IMR-90 (cell line): Measurements from ENCODE around the gene KAZN.

Experiments used
- CEBPB ChIP-seq: IDR thresholded peaks from 2 replicates; pipeline ENCODE4 v1.6.1; 2012; ENCODE audit warnings: low read depth, low read length, improper control_type of control experiment
- CHD1 ChIP-seq: IDR thresholded peaks from 2 replicates; pipeline ENCODE4 v1.6.1; 2012; ENCODE audit warnings: low read depth, low read length, improper control_type of control experiment
- MAFK ChIP-seq: IDR thresholded peaks from 2 replicates; pipeline ENCODE4 v1.6.1; 2012; ENCODE audit warnings: low read depth, low read length, improper control_type of control experiment
- MAZ ChIP-seq: IDR thresholded peaks from 2 replicates; pipeline ENCODE4 v1.6.1; 2012; ENCODE audit warnings: low read depth, mild to moderate bottlenecking, low read length, improper control_type of control experiment, moderate library complexity, borderline replicate concordance
- MXI1 ChIP-seq: IDR thresholded peaks from 2 replicates; pipeline ENCODE4 v1.6.1; 2012; ENCODE audit warnings: low read depth, mild to moderate bottlenecking, low read length, moderate library complexity, borderline replicate concordance
- NFE2L2 ChIP-seq: fragments of 150-350 bp; IDR thresholded peaks from 2 replicates; pipeline ENCODE4 v1.6.1; 2016; ENCODE audit warnings: low read depth, mild to moderate bottlenecking, low read length
- POLR2A ChIP-seq: IDR thresholded peaks from 2 replicates; pipeline ENCODE4 v1.6.1; 2012; ENCODE audit warnings: mild to moderate bottlenecking, low read depth, low read length
- RAD21 ChIP-seq: IDR thresholded peaks from 2 replicates; pipeline ENCODE4 v1.6.1; 2012; ENCODE audit warnings: low read length, improper control_type of control experiment
- RCOR1 ChIP-seq: IDR thresholded peaks from 2 replicates; pipeline ENCODE4 v1.6.1; 2012; ENCODE audit warnings: mild to moderate bottlenecking, low read length, improper control_type of control experiment; ENCODE audit not compliant: insufficient replicate concordance
- SMC3 ChIP-seq: fragments of 150-350 bp; IDR thresholded peaks from 2 replicates; pipeline ENCODE4 v1.6.1; 2016; ENCODE audit warnings: low read depth, mild to moderate bottlenecking, antibody characterized with exemption, low read length, moderate library complexity
- TF ChIP-seq, protein P1 (sequence below): conservative IDR thresholded peaks from 2 replicates; pipeline ENCODE4 v1.5.1; 2012; ENCODE audit warnings: mild to moderate bottlenecking, low read depth, low read length, improper control_type of control experiment
- TF ChIP-seq, protein P2 (sequence below): fragments of 150-350 bp; IDR thresholded peaks from 2 replicates; pipeline ENCODE4 v1.6.1; 2017; ENCODE audit warnings: mild to moderate bottlenecking, antibody characterized with exemption, low read length, low read depth

DNA sequence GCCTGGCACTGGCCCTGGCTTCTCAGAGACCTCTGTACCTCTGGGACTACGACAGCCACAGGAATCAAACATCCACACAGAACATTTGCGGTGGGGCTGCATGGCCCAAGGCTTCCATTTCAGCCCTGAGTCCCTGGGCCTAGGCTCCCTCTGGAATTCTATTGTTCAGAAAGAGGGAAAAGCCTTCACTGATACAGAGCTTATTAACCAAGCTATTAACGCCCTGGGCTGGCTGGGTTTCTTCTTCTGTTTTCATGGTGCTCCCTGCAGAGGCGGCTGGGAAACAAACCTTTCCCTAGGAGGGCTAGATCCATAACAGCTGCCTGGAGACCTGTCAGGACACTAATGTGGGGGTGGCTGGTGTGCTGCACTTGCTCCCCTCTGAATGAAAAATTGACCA is 88.2 kb downstream of the KAZN start:
- TF ChIP-seq, protein P1, sequence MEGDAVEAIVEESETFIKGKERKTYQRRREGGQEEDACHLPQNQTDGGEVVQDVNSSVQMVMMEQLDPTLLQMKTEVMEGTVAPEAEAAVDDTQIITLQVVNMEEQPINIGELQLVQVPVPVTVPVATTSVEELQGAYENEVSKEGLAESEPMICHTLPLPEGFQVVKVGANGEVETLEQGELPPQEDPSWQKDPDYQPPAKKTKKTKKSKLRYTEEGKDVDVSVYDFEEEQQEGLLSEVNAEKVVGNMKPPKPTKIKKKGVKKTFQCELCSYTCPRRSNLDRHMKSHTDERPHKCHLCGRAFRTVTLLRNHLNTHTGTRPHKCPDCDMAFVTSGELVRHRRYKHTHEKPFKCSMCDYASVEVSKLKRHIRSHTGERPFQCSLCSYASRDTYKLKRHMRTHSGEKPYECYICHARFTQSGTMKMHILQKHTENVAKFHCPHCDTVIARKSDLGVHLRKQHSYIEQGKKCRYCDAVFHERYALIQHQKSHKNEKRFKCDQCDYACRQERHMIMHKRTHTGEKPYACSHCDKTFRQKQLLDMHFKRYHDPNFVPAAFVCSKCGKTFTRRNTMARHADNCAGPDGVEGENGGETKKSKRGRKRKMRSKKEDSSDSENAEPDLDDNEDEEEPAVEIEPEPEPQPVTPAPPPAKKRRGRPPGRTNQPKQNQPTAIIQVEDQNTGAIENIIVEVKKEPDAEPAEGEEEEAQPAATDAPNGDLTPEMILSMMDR = no peak
- TF ChIP-seq, protein P2, sequence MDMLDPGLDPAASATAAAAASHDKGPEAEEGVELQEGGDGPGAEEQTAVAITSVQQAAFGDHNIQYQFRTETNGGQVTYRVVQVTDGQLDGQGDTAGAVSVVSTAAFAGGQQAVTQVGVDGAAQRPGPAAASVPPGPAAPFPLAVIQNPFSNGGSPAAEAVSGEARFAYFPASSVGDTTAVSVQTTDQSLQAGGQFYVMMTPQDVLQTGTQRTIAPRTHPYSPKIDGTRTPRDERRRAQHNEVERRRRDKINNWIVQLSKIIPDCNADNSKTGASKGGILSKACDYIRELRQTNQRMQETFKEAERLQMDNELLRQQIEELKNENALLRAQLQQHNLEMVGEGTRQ = no peak
- TF ChIP-seq CEBPB (no peak), NFE2L2 (no peak), RAD21 (no peak), MAZ (no peak), POLR2A (no peak), MXI1 (no peak), CHD1 (no peak), RCOR1 (no peak), MAFK (no peak), SMC3 (no peak)
